Measurements from ENCODE around the gene PGM2. TPM values are rescaled to one million over a fixed set of nuclear protein-coding genes. Genes with fewer than 3 reads are reported as not detected.

Gene PGM2
- total RNA-seq, 1 experiment from 2014 or later, result 31.0 TPM

DNA sequence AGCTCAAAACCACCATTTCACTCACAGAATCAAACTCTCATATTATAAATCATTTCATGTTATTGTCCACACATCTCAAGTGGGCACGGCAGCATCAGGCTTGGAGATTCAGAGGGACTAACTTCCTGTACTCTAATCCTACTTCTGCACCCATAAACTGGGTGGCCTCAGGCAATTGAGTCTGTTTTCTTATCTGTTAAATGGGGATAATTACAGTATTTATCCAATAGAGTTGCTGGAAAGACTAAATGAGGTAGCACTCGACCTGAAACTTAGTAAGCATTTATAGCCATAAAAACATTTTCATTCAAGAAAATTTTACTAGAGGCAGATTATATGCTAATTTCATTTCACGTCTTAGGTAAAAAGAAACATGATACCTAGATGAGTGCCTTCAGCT lies 77.4 kb downstream of the PGM2 start:
- BruUV-seq (replicated peaks), result no TSS peak
- H3K9me3 ChIP-seq (ENCODE audit: low read depth, low read length, poor library complexity, severe bottlenecking), result no peaks in the 10 kb centered on the region
- H3K4me1 ChIP-seq (ENCODE audit: insufficient read depth, low read length, poor library complexity, severe bottlenecking), result no peaks in the 10 kb centered on the region
- no peak for DNase-seq (ENCODE audit: low spot score)
- ChIA-PET POLR2A (ENCODE audit: low non-redundant PET) (no interaction called here), CTCF (no interaction called here)
- TF ChIP-seq, protein P1, sequence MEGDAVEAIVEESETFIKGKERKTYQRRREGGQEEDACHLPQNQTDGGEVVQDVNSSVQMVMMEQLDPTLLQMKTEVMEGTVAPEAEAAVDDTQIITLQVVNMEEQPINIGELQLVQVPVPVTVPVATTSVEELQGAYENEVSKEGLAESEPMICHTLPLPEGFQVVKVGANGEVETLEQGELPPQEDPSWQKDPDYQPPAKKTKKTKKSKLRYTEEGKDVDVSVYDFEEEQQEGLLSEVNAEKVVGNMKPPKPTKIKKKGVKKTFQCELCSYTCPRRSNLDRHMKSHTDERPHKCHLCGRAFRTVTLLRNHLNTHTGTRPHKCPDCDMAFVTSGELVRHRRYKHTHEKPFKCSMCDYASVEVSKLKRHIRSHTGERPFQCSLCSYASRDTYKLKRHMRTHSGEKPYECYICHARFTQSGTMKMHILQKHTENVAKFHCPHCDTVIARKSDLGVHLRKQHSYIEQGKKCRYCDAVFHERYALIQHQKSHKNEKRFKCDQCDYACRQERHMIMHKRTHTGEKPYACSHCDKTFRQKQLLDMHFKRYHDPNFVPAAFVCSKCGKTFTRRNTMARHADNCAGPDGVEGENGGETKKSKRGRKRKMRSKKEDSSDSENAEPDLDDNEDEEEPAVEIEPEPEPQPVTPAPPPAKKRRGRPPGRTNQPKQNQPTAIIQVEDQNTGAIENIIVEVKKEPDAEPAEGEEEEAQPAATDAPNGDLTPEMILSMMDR (conservative IDR thresholded peaks at IDR 0.05; ENCODE audit: low read depth, low read length), result no peak
- TF ChIP-seq EZH2 (IDR thresholded peaks at IDR 0.05; ENCODE audit: borderline replicate concordance, low read depth, low read length, poor library complexity, severe bottlenecking), result no peak
- intact Hi-C loops (cut with micrococcal nuclease; ENCODE audit: unreplicated experiment), result no loop called here
- H3K27ac ChIP-seq (ENCODE audit: low read depth, low read length, poor library complexity, severe bottlenecking), result no peak overlapping the region
- H3K4me3 ChIP-seq (ENCODE audit: low read depth, low read length, poor library complexity, severe bottlenecking), result no peak overlapping the region
- no peaks in the 10 kb centered on the region for H3K36me3 ChIP-seq (ENCODE audit: insufficient read depth, low read length, poor library complexity, severe bottlenecking)
- H3K27me3 ChIP-seq (replicated peaks; ENCODE audit: insufficient read depth, low read depth, low read length, poor library complexity), result peaks cover 5% of the 10 kb centered on the region

GRCh38 chr4:37904824-37905223 lies 78.3 kb downstream of the PGM2 start:
- Histone ChIP-seq H3K36me3 (ENCODE audit: insufficient read depth, low read length, poor library complexity, severe bottlenecking) (no peaks in the 10 kb centered on the region), H3K4me1 (ENCODE audit: insufficient read depth, low read length, poor library complexity, severe bottlenecking) (no peaks in the 10 kb centered on the region), H3K9me3 (ENCODE audit: low read depth, low read length, poor library complexity, severe bottlenecking) (no peaks in the 10 kb centered on the region), H3K27me3 (replicated peaks; ENCODE audit: insufficient read depth, low read depth, low read length, poor library complexity) (peaks cover 3% of the 10 kb centered on the region), H3K4me3 (ENCODE audit: low read depth, low read length, poor library complexity, severe bottlenecking) (no peak overlapping the region), H3K27ac (ENCODE audit: low read depth, low read length, poor library complexity, severe bottlenecking) (no peak overlapping the region)
- TF ChIP-seq, protein P1 (conservative IDR thresholded peaks at IDR 0.05; ENCODE audit: low read depth, low read length), result no peak
- no peak for TF ChIP-seq EZH2 (IDR thresholded peaks at IDR 0.05; ENCODE audit: borderline replicate concordance, low read depth, low read length, poor library complexity, severe bottlenecking)
- POLR2A ChIA-PET (ENCODE audit: low non-redundant PET), result no interaction called here
- CTCF ChIA-PET, result no interaction called here
- no TSS peak for BruUV-seq (replicated peaks)
- intact Hi-C loops (cut with micrococcal nuclease; ENCODE audit: unreplicated experiment), result no loop called here
- no peak for DNase-seq (ENCODE audit: low spot score)

- POLR2A ChIA-PET (ENCODE audit: low non-redundant PET), result no interaction called here
- no peaks in the 10 kb centered on the region for H3K4me1 ChIP-seq (ENCODE audit: insufficient read depth, low read length, poor library complexity, severe bottlenecking)
- H3K27ac ChIP-seq (ENCODE audit: low read depth, low read length, poor library complexity, severe bottlenecking), result no peak overlapping the region
- CTCF ChIA-PET, result no interaction called here
- H3K9me3 ChIP-seq (ENCODE audit: low read depth, low read length, poor library complexity, severe bottlenecking), result no peaks in the 10 kb centered on the region
- intact Hi-C loops (cut with micrococcal nuclease; ENCODE audit: unreplicated experiment), result no loop called here
- H3K36me3 ChIP-seq (ENCODE audit: insufficient read depth, low read length, poor library complexity, severe bottlenecking), result no peaks in the 10 kb centered on the region
- peaks cover 3% of the 10 kb centered on the region for H3K27me3 ChIP-seq (replicated peaks; ENCODE audit: insufficient read depth, low read depth, low read length, poor library complexity)
- no peak for DNase-seq (ENCODE audit: low spot score)
- no peak for TF ChIP-seq EZH2 (IDR thresholded peaks at IDR 0.05; ENCODE audit: borderline replicate concordance, low read depth, low read length, poor library complexity, severe bottlenecking)
- TF ChIP-seq, protein P1 (conservative IDR thresholded peaks at IDR 0.05; ENCODE audit: low read depth, low read length), result no peak
- no peak overlapping the region for H3K4me3 ChIP-seq (ENCODE audit: low read depth, low read length, poor library complexity, severe bottlenecking)
- BruUV-seq (replicated peaks), result no TSS peak
Observed at GRCh38 chr4:37905533-37906169, 79.2 kb downstream of the PGM2 start.

Data from A673 (cell line).